ENCODE results near the gene SEC11C. TPM values are rescaled to one million over a fixed set of nuclear protein-coding genes. Genes with fewer than 3 reads are reported as not detected.

Gene SEC11C
- 100 to 1,000 TPM in 1 of 5 experiments, 10 to 100 TPM in 4; 41.4 to 111 (median 53.8) TPM for total RNA-seq
- polyA plus RNA-seq, result 100 to 1,000 TPM in 1 of 2 donors, 10 to 100 TPM in 1; 92.4 to 137 TPM
- total RNA-seq, result 11.7 reads per million, percentile 39 among the genes with 10 or more reads in this experiment

DNA sequence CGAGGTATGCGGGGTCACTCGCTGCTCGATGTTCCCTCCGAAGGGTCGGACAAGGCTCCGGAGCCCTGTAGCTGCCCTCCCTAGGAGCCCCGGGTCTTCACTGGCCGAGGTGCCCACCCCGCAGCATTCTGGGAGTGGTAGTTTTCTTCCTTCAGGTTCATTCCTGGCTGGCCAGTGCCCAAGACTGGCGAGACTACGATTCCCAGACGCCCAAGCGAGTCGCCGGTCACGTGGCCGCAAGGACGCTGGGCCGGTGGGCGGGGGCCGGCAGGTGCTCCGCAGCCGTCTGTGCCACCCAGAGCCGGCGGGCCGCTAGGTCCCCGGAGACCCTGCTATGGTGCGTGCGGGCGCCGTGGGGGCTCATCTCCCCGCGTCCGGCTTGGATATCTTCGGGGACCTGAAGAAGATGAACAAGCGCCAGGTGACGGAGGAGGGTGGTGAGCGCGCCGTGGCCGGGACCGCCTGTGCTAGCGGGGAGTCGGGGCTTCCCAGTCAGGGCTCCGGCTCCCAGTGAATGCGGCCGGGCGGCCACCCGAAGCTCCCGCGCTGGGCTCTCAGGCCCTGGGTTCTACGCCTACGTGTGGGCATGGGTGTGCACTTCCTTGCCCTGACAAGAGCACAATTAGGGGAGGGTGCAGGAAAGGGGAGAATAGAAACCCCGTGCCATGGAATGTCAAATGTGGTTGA is at the start of gene SEC11C:
SEC11C (plus strand) TSS at position 270 of the 687 bp plus-strand sequence; CDS start at position 335, 65 bp downstream.
- CTCF ChIA-PET, result interaction anchor here (0.7 kb wide), 1 partner anchor 60 kb away, joined by 3 read pairs; no protein-coding TSS in a partner anchor
- peaks cover 1 to 15% (median 8%) of the 10 kb centered on the region in 5 donors for H3K27me3 Mint-ChIP-seq

DNA sequence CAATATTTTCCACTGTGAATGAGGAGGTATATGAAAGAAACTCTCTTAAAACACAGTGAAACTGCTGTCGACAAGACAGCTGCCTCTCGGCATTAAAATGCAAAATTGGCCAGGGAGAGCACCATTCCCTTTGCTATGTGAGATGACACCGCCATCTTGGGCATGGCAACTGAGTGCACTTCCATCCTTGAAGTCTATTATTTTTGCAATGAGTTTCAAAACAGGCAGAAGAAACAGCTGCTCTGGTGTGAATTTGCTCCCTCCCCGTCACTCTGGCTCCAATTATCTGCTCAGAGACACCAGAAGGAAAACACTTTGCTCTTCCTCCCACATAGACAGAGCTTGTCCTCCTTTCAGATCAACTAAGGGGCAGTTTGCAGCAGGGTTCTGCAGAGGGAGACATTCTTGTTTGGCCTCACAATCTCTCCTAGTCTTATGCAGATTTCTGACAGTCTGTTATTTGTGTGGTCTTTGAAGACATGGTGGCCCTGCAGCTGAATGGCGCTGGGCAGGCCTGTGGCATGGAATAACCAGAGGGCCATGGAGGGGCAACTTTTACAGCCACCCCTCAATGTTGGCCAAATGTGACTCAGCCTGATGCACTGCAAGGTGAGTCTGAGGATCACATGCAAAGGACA is 48.6 kb upstream of the SEC11C start:
- Mint-ChIP-seq H3K4me1 (peaks cover 0 to 12% (median 8%) of the 10 kb centered on the region in 7 donors), H3K4me3 (no peak overlapping the region), H3K27me3 (peaks cover 0 to 13% (median 6%) of the 10 kb centered on the region in 5 donors), H3K9me3 (peaks cover 0 to 3% (median 0%) of the 10 kb centered on the region in 11 donors), H3K27ac (no peak overlapping the region), H3K36me3 (no peaks in the 10 kb centered on the region)
- Histone ChIP-seq H3K9me3 (ENCODE audit: control insufficient read depth in 2 of 3, low read length in 3 of 3) (no peaks in the 10 kb centered on the region), H3K27me3 (ENCODE audit: control insufficient read depth in 2 of 2, insufficient read depth in 2 of 2, low read length in 2 of 2) (no peaks in the 10 kb centered on the region), H3K4me3 (ENCODE audit: low read length) (no peak overlapping the region), H3K4me1 (ENCODE audit: control insufficient read depth in 2 of 2, insufficient read depth in 2 of 2, low read length in 2 of 2) (peaks cover 0 to 8% of the 10 kb centered on the region in 2 donors), H3K36me3 (ENCODE audit: control insufficient read depth in 2 of 3, insufficient read depth in 3 of 3, low read length in 3 of 3) (no peaks in the 10 kb centered on the region), H3K27ac (ENCODE audit: low read depth, low read length) (no peak overlapping the region)
- POLR2A ChIA-PET, result no interaction called here
- DNase-seq (no peak), ATAC-seq (no peak)
- intact Hi-C loops (cut with micrococcal nuclease), result no loop called here
- CTCF ChIA-PET, result interaction anchor here (1.3 kb wide), 1 partner anchor 21 kb away, joined by 3 read pairs; no protein-coding TSS in a partner anchor

More for the DNA sequence above, at the start of gene SEC11C:
- Mint-ChIP-seq H3K27ac (peak within 1 kb of the TSS; percentile 93 to 100 (median 100)), H3K4me1 (peaks cover 19 to 49% (median 39%) of the 10 kb centered on the region in 7 donors), H3K9me3 (no peaks in the 10 kb centered on the region), H3K4me3 (peak within 1 kb of the TSS; percentile 91 to 98 (median 96)), H3K36me3 (peaks cover 0 to 7% (median 0%) of the 10 kb centered on the region in 5 donors)
- Histone ChIP-seq H3K27ac (ENCODE audit: low read depth, low read length) (peak within 1 kb of the TSS; percentile 98), H3K4me3 (ENCODE audit: low read length) (peak within 1 kb of the TSS; percentile 98), H3K36me3 (ENCODE audit: control insufficient read depth in 2 of 3, insufficient read depth in 3 of 3, low read length in 3 of 3) (peaks cover 0 to 8% (median 0%) of the 10 kb centered on the region in 3 experiments), H3K4me1 (ENCODE audit: control insufficient read depth in 2 of 2, insufficient read depth in 2 of 2, low read length in 2 of 2) (peaks cover 15 to 17% of the 10 kb centered on the region in 2 donors), H3K27me3 (ENCODE audit: control insufficient read depth in 2 of 2, insufficient read depth in 2 of 2, low read length in 2 of 2) (no peaks in the 10 kb centered on the region), H3K9me3 (ENCODE audit: control insufficient read depth in 2 of 3, low read length in 3 of 3) (no peaks in the 10 kb centered on the region)
- intact Hi-C loops (cut with micrococcal nuclease), result loop anchor here (1.0 to 10.0 kb wide), 18 partner anchors 55 to 1553 kb away; partner anchors contain the start of genes LMAN1 (in 2 of the 2), MALT1 (in 2 of the 2), NARS1 (in 2 of the 2) and FECH (in 1 of the 2)
- ATAC-seq (peak; percentile 93), DNase-seq (peak; percentile 89 to 98 (median 98))
- POLR2A ChIA-PET, result interaction anchor here (0.6 kb wide), 1 partner anchor 638 kb away, joined by 3 read pairs; no protein-coding TSS in a partner anchor

DNA sequence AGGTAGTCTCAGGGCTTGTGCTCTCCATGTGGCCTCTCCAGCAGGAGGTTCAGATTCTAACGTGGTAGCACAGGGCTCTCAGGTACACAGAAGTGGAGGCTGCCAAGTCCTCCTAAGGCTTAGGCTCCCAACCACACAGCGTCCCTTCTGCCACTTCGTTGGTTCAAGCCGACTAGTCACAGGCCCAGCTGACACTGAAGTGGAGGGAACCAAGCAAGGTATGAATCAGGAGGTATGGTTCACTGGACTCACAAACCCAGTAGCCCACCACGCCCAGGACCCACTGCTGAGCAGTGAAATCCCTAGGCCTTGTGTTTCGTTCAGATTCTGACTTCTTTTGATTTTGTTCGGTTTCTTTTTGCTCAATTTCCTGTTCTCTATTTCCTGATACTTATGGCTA is 46.0 kb upstream of the SEC11C start:
- H3K36me3 ChIP-seq (ENCODE audit: control insufficient read depth in 2 of 3, insufficient read depth in 3 of 3, low read length in 3 of 3), result no peaks in the 10 kb centered on the region
- H3K36me3 Mint-ChIP-seq, result no peaks in the 10 kb centered on the region
- H3K27ac ChIP-seq (ENCODE audit: low read depth, low read length), result no peak overlapping the region
- POLR2A ChIA-PET, result no interaction called here
- H3K27me3 Mint-ChIP-seq, result peaks cover 0 to 10% (median 7%) of the 10 kb centered on the region in 5 donors
- no peaks in the 10 kb centered on the region for H3K4me1 Mint-ChIP-seq
- H3K4me1 ChIP-seq (ENCODE audit: control insufficient read depth in 2 of 2, insufficient read depth in 2 of 2, low read length in 2 of 2), result no peaks in the 10 kb centered on the region
- no peaks in the 10 kb centered on the region for H3K27me3 ChIP-seq (ENCODE audit: control insufficient read depth in 2 of 2, insufficient read depth in 2 of 2, low read length in 2 of 2)
- ATAC-seq (no peak), DNase-seq (no peak)
- no peak overlapping the region for H3K4me3 ChIP-seq (ENCODE audit: low read length)
- CTCF ChIA-PET, result no interaction called here
- no peaks in the 10 kb centered on the region for H3K9me3 ChIP-seq (ENCODE audit: control insufficient read depth in 2 of 3, low read length in 3 of 3)
- H3K4me3 Mint-ChIP-seq, result no peak overlapping the region
- intact Hi-C loops (cut with micrococcal nuclease), result no loop called here
- peaks cover 0 to 3% (median 0%) of the 10 kb centered on the region in 11 donors for H3K9me3 Mint-ChIP-seq
- no peak overlapping the region for H3K27ac Mint-ChIP-seq

DNA sequence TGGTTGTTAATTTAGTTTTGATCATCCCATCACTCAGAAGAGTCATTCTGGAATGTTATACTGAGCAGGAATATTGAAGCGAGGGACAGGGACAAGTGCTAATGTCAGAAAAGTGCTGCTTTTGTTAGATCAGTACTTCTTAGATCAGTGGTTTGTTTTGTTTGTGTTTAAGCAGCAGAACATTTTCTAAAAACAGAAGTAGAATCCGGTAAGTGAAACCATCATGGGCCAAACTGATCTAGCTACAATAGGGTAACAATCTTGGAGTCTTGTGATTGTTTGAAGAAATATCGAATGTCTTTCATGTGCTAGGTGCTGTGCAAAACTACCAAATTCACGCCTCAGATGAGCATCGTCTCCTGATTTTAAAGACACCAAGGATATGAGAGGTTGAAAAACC is 45.1 kb upstream of the SEC11C start:
- H3K4me3 ChIP-seq (ENCODE audit: low read length), result no peak overlapping the region

DNA sequence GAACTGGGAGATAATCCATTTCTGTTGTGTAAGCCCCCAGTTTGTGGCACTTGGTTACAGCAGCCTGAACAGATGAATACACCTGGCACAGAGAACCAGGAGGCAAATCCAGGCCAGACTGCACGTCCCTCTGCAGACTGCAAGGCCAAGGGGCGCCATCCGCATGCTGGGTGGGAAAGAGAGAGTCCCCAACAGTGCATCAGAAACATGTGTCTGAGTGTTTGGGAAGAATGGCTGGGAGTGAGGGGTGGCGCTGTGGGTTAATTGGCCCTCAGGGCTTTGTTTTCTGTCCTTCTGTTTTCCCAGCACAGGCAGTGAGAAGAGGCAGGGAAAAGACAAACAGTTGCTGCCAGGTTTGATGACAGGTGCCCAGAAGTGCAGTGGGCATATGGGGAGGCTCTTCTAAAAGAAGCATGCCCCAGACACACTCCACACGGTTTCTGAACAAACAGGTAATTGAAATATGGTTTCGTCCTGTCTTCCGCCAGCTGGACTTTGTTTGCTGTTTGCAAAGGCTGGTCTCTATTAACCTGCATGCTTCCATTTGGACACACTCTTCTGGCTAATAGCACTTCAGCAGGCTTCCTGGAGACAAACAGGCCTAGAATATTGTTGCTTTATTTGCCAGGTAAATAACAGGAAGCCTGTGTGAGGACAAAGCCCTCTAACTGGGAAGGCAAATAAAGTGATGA is 43.4 kb upstream of the SEC11C start:
- Mint-ChIP-seq H3K4me1 (no peaks in the 10 kb centered on the region), H3K27ac (no peak overlapping the region), H3K36me3 (no peaks in the 10 kb centered on the region), H3K27me3 (peaks cover 0 to 11% (median 6%) of the 10 kb centered on the region in 5 donors), H3K9me3 (peaks cover 0 to 3% (median 0%) of the 10 kb centered on the region in 11 donors), H3K4me3 (no peak overlapping the region)
- no peaks in the 10 kb centered on the region for H3K36me3 ChIP-seq (ENCODE audit: control insufficient read depth in 2 of 3, insufficient read depth in 3 of 3, low read length in 3 of 3)
- ChIA-PET CTCF (no interaction called here), POLR2A (no interaction called here)
- no peak overlapping the region for H3K27ac ChIP-seq (ENCODE audit: low read depth, low read length)
- no peaks in the 10 kb centered on the region for H3K4me1 ChIP-seq (ENCODE audit: control insufficient read depth in 2 of 2, insufficient read depth in 2 of 2, low read length in 2 of 2)
- ATAC-seq (no peak), DNase-seq (no peak)
- H3K9me3 ChIP-seq (ENCODE audit: control insufficient read depth in 2 of 3, low read length in 3 of 3), result no peaks in the 10 kb centered on the region
- no peaks in the 10 kb centered on the region for H3K27me3 ChIP-seq (ENCODE audit: control insufficient read depth in 2 of 2, insufficient read depth in 2 of 2, low read length in 2 of 2)
- intact Hi-C loops (cut with micrococcal nuclease), result no loop called here
- H3K4me3 ChIP-seq (ENCODE audit: low read length), result no peak overlapping the region

More for the DNA sequence above, 45.1 kb upstream of the SEC11C start:
- Histone ChIP-seq H3K27ac (ENCODE audit: low read depth, low read length) (no peak overlapping the region), H3K4me1 (ENCODE audit: control insufficient read depth in 2 of 2, insufficient read depth in 2 of 2, low read length in 2 of 2) (no peaks in the 10 kb centered on the region), H3K27me3 (ENCODE audit: control insufficient read depth in 2 of 2, insufficient read depth in 2 of 2, low read length in 2 of 2) (no peaks in the 10 kb centered on the region), H3K9me3 (ENCODE audit: control insufficient read depth in 2 of 3, low read length in 3 of 3) (no peaks in the 10 kb centered on the region), H3K36me3 (ENCODE audit: control insufficient read depth in 2 of 3, insufficient read depth in 3 of 3, low read length in 3 of 3) (no peaks in the 10 kb centered on the region)
- Mint-ChIP-seq H3K9me3 (peaks cover 0 to 3% (median 0%) of the 10 kb centered on the region in 11 donors), H3K27ac (no peak overlapping the region), H3K4me1 (no peaks in the 10 kb centered on the region), H3K27me3 (peaks cover 0 to 10% (median 7%) of the 10 kb centered on the region in 5 donors), H3K4me3 (no peak overlapping the region), H3K36me3 (no peaks in the 10 kb centered on the region)
- ATAC-seq (no peak), DNase-seq (no peak)
- intact Hi-C loops (cut with micrococcal nuclease), result no loop called here
- ChIA-PET CTCF (no interaction called here), POLR2A (no interaction called here)

DNA sequence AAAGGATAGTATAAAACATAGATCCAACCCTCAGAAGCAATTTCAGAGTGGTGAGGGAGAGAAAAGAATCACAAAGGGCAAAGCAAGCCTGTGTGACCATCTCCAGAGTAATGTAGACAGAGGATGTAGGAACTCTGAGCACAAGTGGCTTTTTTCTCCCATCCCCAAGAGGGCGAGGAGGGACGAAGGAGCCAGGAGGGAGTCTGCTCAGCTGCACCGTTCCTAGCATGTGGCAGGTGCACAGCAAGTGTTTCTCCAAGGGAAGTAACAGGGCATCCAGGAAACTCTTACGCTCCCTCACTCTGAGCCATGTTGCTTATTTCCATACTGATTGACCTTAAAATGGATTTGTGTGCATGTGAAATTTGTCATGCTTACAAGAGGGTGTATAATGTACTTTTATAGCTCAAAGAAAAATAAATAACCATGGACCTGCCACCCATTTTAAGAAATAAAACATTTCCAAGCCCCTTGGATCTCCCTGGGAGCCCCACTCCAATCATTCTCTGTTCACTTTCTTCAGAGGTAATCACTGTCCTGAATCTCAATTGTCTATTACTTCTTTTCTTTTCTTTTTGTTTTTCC is 37.8 kb upstream of the SEC11C start:
- no peaks in the 10 kb centered on the region for H3K36me3 Mint-ChIP-seq
- H3K9me3 Mint-ChIP-seq, result peaks cover 0 to 2% (median 0%) of the 10 kb centered on the region in 11 donors

More for the DNA sequence above, 37.8 kb upstream of the SEC11C start:
- POLR2A ChIA-PET, result no interaction called here
- CTCF ChIA-PET, result interaction anchor here (1.0 kb wide), 1 partner anchor 18 kb away, joined by 3 read pairs; no protein-coding TSS in a partner anchor
- Mint-ChIP-seq H3K4me1 (peaks cover 0 to 2% (median 0%) of the 10 kb centered on the region in 7 donors), H3K4me3 (no peak overlapping the region), H3K27ac (no peak overlapping the region), H3K27me3 (peaks cover 28 to 45% (median 34%) of the 10 kb centered on the region in 5 donors)
- intact Hi-C loops (cut with micrococcal nuclease), result no loop called here
- Histone ChIP-seq H3K27ac (ENCODE audit: low read depth, low read length) (no peak overlapping the region), H3K4me1 (ENCODE audit: control insufficient read depth in 2 of 2, insufficient read depth in 2 of 2, low read length in 2 of 2) (no peaks in the 10 kb centered on the region), H3K4me3 (ENCODE audit: low read length) (no peak overlapping the region), H3K36me3 (ENCODE audit: control insufficient read depth in 2 of 3, insufficient read depth in 3 of 3, low read length in 3 of 3) (no peaks in the 10 kb centered on the region), H3K9me3 (ENCODE audit: control insufficient read depth in 2 of 3, low read length in 3 of 3) (no peaks in the 10 kb centered on the region), H3K27me3 (ENCODE audit: control insufficient read depth in 2 of 2, insufficient read depth in 2 of 2, low read length in 2 of 2) (peaks cover 0 to 3% of the 10 kb centered on the region in 2 donors)
- ATAC-seq (no peak), DNase-seq (no peak)
